Fibroblast of villous mesenchyme (primary cell): Measurements from ENCODE around the gene MECP2. TPM values are rescaled to one million over a fixed set of nuclear protein-coding genes. Genes with fewer than 3 reads are reported as not detected.

ENCODE experiments used
- DNase-seq: peaks from one replicate; pipeline ENCODE4 v3.0.0-alpha.2; 2010; ENCODE audit warnings: low read depth
- H3K4me3 ChIP-seq: 2 replicates; pipeline ENCODE4 v1.5.1; 2011; ENCODE audit warnings: low read depth, mild to moderate bottlenecking, low read length
- CTCF ChIP-seq: IDR thresholded peaks from 2 replicates; pipeline ENCODE4 v1.5.1; 2012; ENCODE audit warnings: low read depth, mild to moderate bottlenecking, low read length; ENCODE audit not compliant: insufficient read depth
- total RNA-seq: library from RNA; depleted of rRNA; stranded (reverse); fragments of >200 nt; gene quantifications from 2 replicates; pipeline ENCODE4 v1.2.3, GENCODE V29; 2012

The MECP2 gene
- total RNA-seq, 1 donor: 28.5 TPM

DNA sequence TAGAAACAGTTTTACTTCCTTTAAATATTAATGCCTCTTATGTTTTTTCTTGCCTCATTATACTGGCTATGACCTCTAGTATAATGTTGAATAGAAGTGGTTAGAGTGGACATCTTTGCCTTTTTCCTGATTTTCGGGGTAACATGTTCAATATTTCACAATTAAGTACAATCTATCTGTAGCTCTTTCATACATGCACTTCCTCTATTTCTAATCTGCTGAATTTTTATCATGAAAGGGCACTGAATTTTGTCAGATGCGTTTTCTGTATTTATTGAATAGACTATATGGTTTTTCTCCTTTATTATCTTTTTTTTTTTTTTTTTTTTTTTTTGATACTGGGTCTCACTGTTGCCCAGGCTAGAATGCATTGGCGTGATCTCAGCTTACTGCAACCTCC is 29.0 kb downstream of the MECP2 start:
- H3K4me3 ChIP-seq: no peak overlapping the region
- DNase-seq: no peak
- TF ChIP-seq CTCF: no peak

DNA sequence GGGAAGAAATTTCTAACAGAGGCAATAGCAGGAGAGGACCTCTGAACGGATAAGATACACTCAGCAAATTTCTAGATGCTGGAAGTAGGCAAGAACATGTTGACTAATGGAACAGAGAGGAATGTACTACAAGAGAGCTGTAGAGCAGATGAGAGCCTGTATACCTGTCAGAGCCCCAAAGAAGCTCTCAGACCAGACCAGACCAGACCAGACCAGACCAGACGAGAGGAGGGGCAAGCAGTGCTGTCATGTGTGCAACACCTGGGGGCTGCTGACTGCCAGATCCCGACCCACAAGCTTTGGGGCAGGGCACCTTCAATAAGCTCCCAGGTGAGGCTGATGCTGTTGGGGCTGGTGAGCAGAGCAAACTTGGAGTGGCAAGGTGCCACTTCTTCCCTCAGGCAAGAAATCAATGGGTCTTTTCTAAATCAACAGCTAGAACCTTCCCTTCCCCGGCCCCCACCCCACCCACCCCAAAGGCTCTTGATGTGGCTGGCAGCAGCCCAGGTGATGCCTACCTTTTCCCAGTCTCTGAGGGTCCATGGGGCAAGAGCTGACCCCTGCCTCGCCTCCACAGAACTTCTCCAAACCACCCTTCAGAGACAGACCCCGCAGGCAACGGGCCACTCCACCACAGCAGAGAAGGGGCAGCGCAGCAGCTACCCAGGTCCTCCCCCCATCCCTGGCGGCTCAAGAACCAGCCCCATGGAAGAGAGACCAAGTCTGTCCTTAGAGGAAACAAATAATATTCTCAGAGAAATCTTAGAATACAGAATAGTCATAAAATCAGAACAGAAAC is 32.7 kb downstream of the MECP2 start:
- no peak overlapping the region for H3K4me3 ChIP-seq
- no peak for TF ChIP-seq CTCF
- no peak for DNase-seq

DNA sequence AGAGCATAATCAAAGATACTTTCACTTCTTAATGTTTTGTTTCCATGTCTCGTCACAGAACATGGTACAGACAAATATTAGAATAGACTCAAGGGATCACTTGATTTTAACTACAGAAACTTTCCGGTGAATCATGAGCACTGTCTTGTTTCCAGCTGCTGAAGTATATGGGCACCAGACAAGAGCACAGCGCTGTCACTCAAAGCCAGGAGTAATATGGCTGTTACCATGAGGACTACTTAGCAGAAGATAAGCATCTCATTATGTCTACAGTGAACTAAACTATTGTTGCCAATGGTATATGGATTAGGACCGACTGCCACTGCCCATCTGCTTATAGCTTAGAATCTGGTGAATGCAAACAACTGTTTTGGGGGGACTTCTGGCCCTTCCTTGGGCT is 34.3 kb downstream of the MECP2 start:
- DNase-seq: no peak
- TF ChIP-seq CTCF: no peak
- no peak overlapping the region for H3K4me3 ChIP-seq

DNA sequence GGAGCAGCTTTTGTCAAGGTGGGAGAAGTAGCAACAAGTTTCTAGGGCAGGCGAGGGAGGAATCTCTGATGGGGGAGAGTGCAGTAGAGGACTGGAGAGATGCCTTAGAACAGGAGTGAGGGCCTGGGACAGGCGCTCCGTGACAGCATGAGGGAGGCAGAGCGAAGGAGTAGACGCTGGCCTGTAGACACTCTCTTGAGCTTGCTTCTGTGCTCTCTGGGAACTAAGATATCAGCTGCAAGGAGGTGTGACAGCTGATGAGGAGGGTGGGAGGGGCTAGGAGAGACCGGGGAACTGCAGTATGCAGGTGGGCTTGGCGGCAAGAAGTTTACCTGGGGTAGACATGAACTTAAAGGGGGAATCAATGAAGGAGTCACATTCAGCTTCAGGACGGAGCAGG is 35.7 kb downstream of the MECP2 start:
- no peak overlapping the region for H3K4me3 ChIP-seq
- no peak for TF ChIP-seq CTCF
- no peak for DNase-seq

DNA sequence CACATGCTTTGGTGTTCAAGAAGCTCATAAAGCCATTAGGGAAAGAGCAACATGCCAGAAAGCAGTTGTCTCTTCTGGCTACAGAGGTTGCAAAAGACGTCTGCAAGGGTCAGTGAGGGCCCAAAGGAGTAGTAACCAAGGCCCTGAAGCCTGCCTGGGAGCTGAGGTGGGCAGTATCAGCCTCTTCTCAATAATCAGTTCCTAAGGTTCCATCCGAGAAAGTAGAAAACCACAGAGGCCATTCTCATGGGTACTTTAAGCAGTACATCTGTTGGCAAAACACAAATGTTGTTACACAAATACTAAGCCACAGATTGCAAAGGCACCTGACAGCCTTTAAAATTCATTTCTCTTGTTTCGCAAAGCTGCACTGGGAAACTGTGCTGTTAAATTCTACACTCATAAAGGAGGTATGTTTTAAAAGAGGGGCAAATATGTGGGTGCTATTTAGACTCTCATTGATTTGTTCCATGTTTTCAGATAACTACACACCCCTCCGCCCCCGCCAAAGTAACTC is 37.7 kb downstream of the MECP2 start:
- peak; percentile 55 for DNase-seq
- no peak for TF ChIP-seq CTCF
- no peak overlapping the region for H3K4me3 ChIP-seq

DNA sequence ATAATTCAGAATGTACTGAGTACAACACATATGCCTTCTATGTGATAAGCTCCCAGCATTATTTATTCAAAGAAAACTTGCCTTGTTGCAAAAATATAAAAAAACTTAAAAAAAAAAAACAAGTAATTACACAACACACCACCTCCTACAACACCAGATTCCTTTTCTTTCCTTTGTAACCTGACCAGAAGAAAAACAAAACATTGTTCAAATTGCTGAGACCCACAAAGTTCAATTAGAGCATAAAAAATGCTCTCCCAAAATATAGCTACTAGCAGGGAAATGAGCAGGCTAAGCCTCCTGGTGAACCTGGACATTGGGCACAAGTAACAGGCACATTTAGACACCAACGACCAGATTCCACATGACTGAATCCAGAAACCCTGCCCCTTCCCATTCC is 38.3 kb downstream of the MECP2 start:
- no peak for TF ChIP-seq CTCF
- H3K4me3 ChIP-seq: no peak overlapping the region
- DNase-seq: peak; percentile 48
